SK-N-SH (cell line): ENCODE data around the gene CEP170B. TPM values are rescaled to one million over a fixed set of nuclear protein-coding genes. Genes with fewer than 3 reads are reported as not detected.

Experiments used
- CTCF ChIA-PET: fragments of 300-600, 350-600 bp; formaldehyde crosslinking; extraction: SDS; loops from one replicate; lab custom pipeline; 2021; lab: Yijun Ruan, JAX
- POLR2A ChIA-PET: fragments of 350-600 bp; sonication (Branson Sonifier 250); formaldehyde crosslinking; extraction: SDS; loops from one replicate; lab custom pipeline; 2020; ENCODE audit warnings: antibody characterized with exemption, inconsistent platforms; lab: Yijun Ruan, JAX
- DNase-seq: peaks from one replicate; pipeline ENCODE4 v3.0.0; 2012
- H2AFZ ChIP-seq: fragments of 200-600 bp; sonication (generic); 2 replicates; pipeline ENCODE4 v1.8.1; 2016; ENCODE audit warnings: antibody characterized with exemption, mild to moderate bottlenecking, low read depth
- H3F3A ChIP-seq: fragments of 200-600 bp; sonication (generic); replicated peaks from 2 replicates; pipeline ENCODE3; 2016; ENCODE audit warnings: antibody characterized with exemption, mild to moderate bottlenecking; ENCODE audit not compliant: insufficient read depth
- H3K27ac ChIP-seq, 2 experiments: fragments of 200-500 bp in 1 of 2; fragments of 200-600 bp in 1 of 2; sonication (Bioruptor generic) in 1 of 2; sonication (generic), shearing (Covaris generic) in 1 of 2; 2 replicates each; pipeline versions ENCODE4 v1.5.1 to v1.6.1; 2014 to 2016; ENCODE audit warnings: low read depth in 2 of 2, inconsistent platforms in 1 of 2, low read length in 1 of 2, mild to moderate bottlenecking in 1 of 2, mixed read lengths in 1 of 2
- H3K27me3 ChIP-seq: fragments of 200-600 bp; sonication (generic), shearing (Covaris generic); 2 replicates; pipeline ENCODE4 v1.6.1; 2016; ENCODE audit warnings: mixed run types; ENCODE audit not compliant: insufficient read depth
- H3K36me3 ChIP-seq, 2 experiments: fragments of 200-500 bp in 1 of 2; fragments of 200-600 bp in 1 of 2; sonication (Bioruptor generic) in 1 of 2; sonication (generic) in 1 of 2; replicated peaks in 1 of 2; 2 replicates each; pipeline versions ENCODE3 to v1.5.1; 2014 to 2016; ENCODE audit warnings: low read length in 1 of 2, mild to moderate bottlenecking in 1 of 2; ENCODE audit not compliant: insufficient read depth in 2 of 2, control insufficient read depth in 1 of 2
- H3K4me1 ChIP-seq, 2 experiments: fragments of 200-500 bp in 1 of 2; fragments of 200-600 bp in 1 of 2; sonication (Bioruptor generic) in 1 of 2; sonication (generic), shearing (Covaris generic) in 1 of 2; 2 replicates each; pipeline versions ENCODE4 v1.5.1 to v1.6.1; 2014 to 2016; ENCODE audit warnings: low read depth in 1 of 2, low read length in 1 of 2, mixed run types in 1 of 2; ENCODE audit not compliant: insufficient read depth in 2 of 2, control insufficient read depth in 1 of 2
- H3K4me2 ChIP-seq: fragments of 200-600 bp; sonication (generic), shearing (Covaris generic); 2 replicates; pipeline ENCODE4 v1.6.1; 2017; ENCODE audit warnings: mixed run types
- H3K4me3 ChIP-seq, 2 experiments: fragments of 200-500 bp in 1 of 2; fragments of 200-600 bp in 1 of 2; sonication (Bioruptor generic) in 1 of 2; sonication (generic), shearing (Covaris generic) in 1 of 2; 2 replicates each; pipeline versions ENCODE4 v1.5.1 to v1.8.1; 2014 to 2016; ENCODE audit warnings: low read depth in 2 of 2, inconsistent platforms in 1 of 2, low read length in 1 of 2, mild to moderate bottlenecking in 1 of 2, mixed read lengths in 1 of 2, moderate library complexity in 1 of 2
- H3K79me2 ChIP-seq: fragments of 200-600 bp; sonication (generic); 2 replicates; pipeline ENCODE4 v1.8.1; 2017; ENCODE audit warnings: mild to moderate bottlenecking; ENCODE audit not compliant: insufficient read depth
- H3K9ac ChIP-seq: fragments of 200-600 bp; sonication (generic); 2 replicates; pipeline ENCODE4 v1.6.1; 2017; ENCODE audit warnings: mixed run types
- H3K9me2 ChIP-seq: fragments of 200-600 bp; sonication (generic); 2 replicates; pipeline ENCODE4 v1.6.1; 2017; ENCODE audit warnings: mixed run types
- H3K9me3 ChIP-seq: fragments of 200-600 bp; sonication (generic); 2 replicates; pipeline ENCODE4 v1.6.1; 2017; ENCODE audit warnings: mixed run types, mild to moderate bottlenecking, moderate library complexity
- H4K20me1 ChIP-seq: fragments of 200-600 bp; sonication (generic); 2 replicates; pipeline ENCODE4 v1.6.1; 2017; ENCODE audit warnings: mild to moderate bottlenecking, mixed run types; ENCODE audit not compliant: insufficient read depth
- EP300 ChIP-seq, 2 experiments: IDR thresholded peaks; 2 replicates each; pipeline versions ENCODE4 v1.4.0 to v1.6.1; 2012; ENCODE audit warnings: borderline replicate concordance in 1 of 2, low read depth in 1 of 2, low read length in 1 of 2
- EZH2phosphoT487 ChIP-seq: fragments of 200-600 bp; sonication (generic); IDR thresholded peaks from 2 replicates; pipeline ENCODE4 v1.6.1; 2017; ENCODE audit warnings: low read depth, mixed run types, mild to moderate bottlenecking, antibody characterized with exemption, moderate library complexity, borderline replicate concordance
- FOSL2 ChIP-seq: IDR thresholded peaks from 2 replicates; pipeline ENCODE4 v1.4.0; 2012; ENCODE audit warnings: low read depth, mild to moderate bottlenecking, moderate library complexity, borderline replicate concordance
- FOXJ3 ChIP-seq: sonication (generic); formaldehyde crosslinking; IDR thresholded peaks from 2 replicates; pipeline ENCODE4 v1.5.1; 2020; ENCODE audit warnings: mild to moderate bottlenecking, missing genetic modification reagents
- FOXM1 ChIP-seq: IDR thresholded peaks from 2 replicates; pipeline ENCODE4 v1.4.0; 2012; ENCODE audit warnings: low read depth, mild to moderate bottlenecking
- GABPA ChIP-seq: IDR thresholded peaks from 2 replicates; pipeline ENCODE4 v1.4.0; 2012; ENCODE audit warnings: low read depth, mild to moderate bottlenecking
- GATA2 ChIP-seq: sonication (generic); formaldehyde crosslinking; IDR thresholded peaks from 2 replicates; pipeline ENCODE4 v1.5.0; 2020; ENCODE audit warnings: mild to moderate bottlenecking, missing genetic modification reagents
- MEF2A ChIP-seq: IDR thresholded peaks from 2 replicates; pipeline ENCODE4 v1.4.0; 2012; ENCODE audit warnings: low read depth, borderline replicate concordance
- NRF1 ChIP-seq: IDR thresholded peaks from 2 replicates; pipeline ENCODE4 v1.6.1; 2012; ENCODE audit warnings: low read depth, mild to moderate bottlenecking, low read length
- POLR2AphosphoS5 ChIP-seq: IDR thresholded peaks from 2 replicates; pipeline ENCODE4 v1.6.1; 2012; ENCODE audit warnings: low read depth, low read length
- RAD21 ChIP-seq: IDR thresholded peaks from 2 replicates; pipeline ENCODE4 v1.6.1; 2012; ENCODE audit warnings: mild to moderate bottlenecking, low read length
- RXRA ChIP-seq: IDR thresholded peaks from 2 replicates; pipeline ENCODE4 v1.4.0; 2012; ENCODE audit warnings: low read depth, mild to moderate bottlenecking, borderline replicate concordance
- SMC3 ChIP-seq: IDR thresholded peaks from 2 replicates; pipeline ENCODE4 v1.6.1; 2012; ENCODE audit warnings: low read depth, low read length, improper control_type of control experiment
- TAF1 ChIP-seq: IDR thresholded peaks from 2 replicates; pipeline ENCODE4 v1.6.1; 2012; ENCODE audit warnings: low read depth, mild to moderate bottlenecking, low read length, moderate library complexity, borderline replicate concordance
- YY1 ChIP-seq: IDR thresholded peaks from 2 replicates; pipeline ENCODE4 v1.4.0; 2012; ENCODE audit warnings: low read depth, mild to moderate bottlenecking
- WGBS: methylation state at CpG from one replicate; pipeline ENCODE4 v1.1.6; 2017; ENCODE audit warnings: low lambda C conversion rate; 5-methylcytosine and 5-hydroxymethylcytosine counted together
- polyA plus RNA-seq, 3 experiments: library from polyadenylated mRNA; depleted of rRNA; stranded (reverse); fragments of >200 nt; gene quantifications; 2 replicates each; pipeline ENCODE4 v1.2.3, GENCODE V29; 2012
- TF ChIP-seq, protein P1 (sequence below): IDR thresholded peaks from 2 replicates; pipeline ENCODE4 v1.4.0; 2012; ENCODE audit warnings: low read depth
- TF ChIP-seq, protein P2 (sequence below): IDR thresholded peaks from 2 replicates; pipeline ENCODE4 v1.4.0; 2012; ENCODE audit warnings: low read depth, borderline replicate concordance
- TF ChIP-seq, protein P3 (sequence below): fragments of 150-350 bp; IDR thresholded peaks from 2 replicates; pipeline ENCODE4 v1.6.1; 2016; ENCODE audit warnings: mild to moderate bottlenecking, low read depth, low read length
- TF ChIP-seq, protein P4 (sequence below): fragments of 200-600 bp; sonication (generic); IDR thresholded peaks from 2 replicates; pipeline ENCODE4 v1.6.1; 2017; ENCODE audit warnings: antibody characterized with exemption, mild to moderate bottlenecking, moderate library complexity

CEP170B gene
- polyA plus RNA-seq, 1 of the 3 experiments (the other 2 are of a cell fraction) = 11.0 TPM

DNA sequence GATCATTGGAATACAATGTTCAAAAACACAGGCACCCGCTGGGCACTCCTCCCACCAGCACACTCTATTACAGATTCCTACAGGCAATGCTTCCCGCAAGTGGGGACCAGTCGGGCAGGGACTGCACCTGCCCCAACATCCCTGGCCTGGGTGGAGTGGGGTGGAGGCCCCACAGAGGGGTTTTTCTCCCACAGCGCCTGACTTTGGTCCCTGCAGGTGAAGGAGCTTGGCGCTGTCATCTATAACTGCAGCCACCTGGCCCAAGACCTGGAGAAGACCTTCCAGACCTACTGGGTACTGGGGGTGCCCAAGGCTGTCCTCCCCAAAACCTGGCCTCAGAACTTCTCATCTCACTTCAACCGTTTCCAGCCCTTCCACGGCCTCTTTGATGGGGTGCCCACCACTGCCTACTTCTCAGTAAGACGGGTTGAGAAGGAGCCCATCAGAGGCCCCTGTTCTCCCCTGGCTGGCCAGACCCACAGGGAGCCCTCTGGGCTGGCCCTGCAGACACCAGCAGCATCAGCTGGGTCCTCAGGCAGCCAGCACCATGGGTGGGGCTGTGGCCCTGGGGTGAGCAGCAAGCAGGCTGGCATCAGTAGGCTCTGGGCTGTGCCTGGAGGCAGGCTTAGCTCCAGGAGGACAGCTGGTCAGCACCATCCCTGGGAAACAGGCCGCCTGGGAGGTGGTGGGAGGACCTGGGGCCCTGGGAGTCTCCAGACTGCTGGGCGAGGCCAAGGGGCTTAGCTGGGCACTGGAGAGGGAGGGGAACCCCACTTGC, 65.6 kb downstream of the CEP170B start:
- Histone ChIP-seq H2AFZ (no peak overlapping the region), H4K20me1 (no peaks in the 10 kb centered on the region), H3K9me3 (no peaks in the 10 kb centered on the region), H3K9me2 (no peaks in the 10 kb centered on the region), H3F3A (no peaks in the 10 kb centered on the region), H3K4me3 (no peak overlapping the region), H3K36me3 (no peaks in the 10 kb centered on the region), H3K9ac (no peak overlapping the region), H3K79me2 (no peaks in the 10 kb centered on the region), H3K4me2 (no peak overlapping the region), H3K4me1 (peaks cover 0 to 5% of the 10 kb centered on the region in 2 experiments; a peak in 1 of 4 replicates), H3K27me3 (no peaks in the 10 kb centered on the region), H3K27ac (no peak overlapping the region)
- ChIA-PET POLR2A (no interaction called here), CTCF (interaction anchor here (1.0 to 4.7 kb wide), 3 partner anchors 45 to 156 kb away, joined by 3 to 17 read pairs (median 3); no protein-coding TSS in a partner anchor)
- DNase-seq = no peak
- TF ChIP-seq, protein P1, sequence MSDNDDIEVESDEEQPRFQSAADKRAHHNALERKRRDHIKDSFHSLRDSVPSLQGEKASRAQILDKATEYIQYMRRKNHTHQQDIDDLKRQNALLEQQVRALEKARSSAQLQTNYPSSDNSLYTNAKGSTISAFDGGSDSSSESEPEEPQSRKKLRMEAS = no peak
- TF ChIP-seq FOSL2 (no peak), POLR2AphosphoS5 (no peak), SMC3 (no peak), RXRA (no peak), MEF2A (no peak), EZH2phosphoT487 (no peak), GABPA (no peak), FOXM1 (no peak), EP300 (IDR thresholded peaks at IDR 0.05; ENCODE audit: borderline replicate concordance in 1 of 2, low read depth in 1 of 2, low read length in 1 of 2) (no peak), FOXJ3 (CRISPR knock-in tag) (no peak), GATA2 (CRISPR knock-in tag) (no peak), NRF1 (no peak), TAF1 (no peak), YY1 (no peak), RAD21 (no peak)
- TF ChIP-seq, protein P2, sequence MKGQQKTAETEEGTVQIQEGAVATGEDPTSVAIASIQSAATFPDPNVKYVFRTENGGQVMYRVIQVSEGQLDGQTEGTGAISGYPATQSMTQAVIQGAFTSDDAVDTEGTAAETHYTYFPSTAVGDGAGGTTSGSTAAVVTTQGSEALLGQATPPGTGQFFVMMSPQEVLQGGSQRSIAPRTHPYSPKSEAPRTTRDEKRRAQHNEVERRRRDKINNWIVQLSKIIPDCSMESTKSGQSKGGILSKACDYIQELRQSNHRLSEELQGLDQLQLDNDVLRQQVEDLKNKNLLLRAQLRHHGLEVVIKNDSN = no peak
- TF ChIP-seq, protein P3, sequence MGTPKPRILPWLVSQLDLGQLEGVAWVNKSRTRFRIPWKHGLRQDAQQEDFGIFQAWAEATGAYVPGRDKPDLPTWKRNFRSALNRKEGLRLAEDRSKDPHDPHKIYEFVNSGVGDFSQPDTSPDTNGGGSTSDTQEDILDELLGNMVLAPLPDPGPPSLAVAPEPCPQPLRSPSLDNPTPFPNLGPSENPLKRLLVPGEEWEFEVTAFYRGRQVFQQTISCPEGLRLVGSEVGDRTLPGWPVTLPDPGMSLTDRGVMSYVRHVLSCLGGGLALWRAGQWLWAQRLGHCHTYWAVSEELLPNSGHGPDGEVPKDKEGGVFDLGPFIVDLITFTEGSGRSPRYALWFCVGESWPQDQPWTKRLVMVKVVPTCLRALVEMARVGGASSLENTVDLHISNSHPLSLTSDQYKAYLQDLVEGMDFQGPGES = no peak
- TF ChIP-seq, protein P4, sequence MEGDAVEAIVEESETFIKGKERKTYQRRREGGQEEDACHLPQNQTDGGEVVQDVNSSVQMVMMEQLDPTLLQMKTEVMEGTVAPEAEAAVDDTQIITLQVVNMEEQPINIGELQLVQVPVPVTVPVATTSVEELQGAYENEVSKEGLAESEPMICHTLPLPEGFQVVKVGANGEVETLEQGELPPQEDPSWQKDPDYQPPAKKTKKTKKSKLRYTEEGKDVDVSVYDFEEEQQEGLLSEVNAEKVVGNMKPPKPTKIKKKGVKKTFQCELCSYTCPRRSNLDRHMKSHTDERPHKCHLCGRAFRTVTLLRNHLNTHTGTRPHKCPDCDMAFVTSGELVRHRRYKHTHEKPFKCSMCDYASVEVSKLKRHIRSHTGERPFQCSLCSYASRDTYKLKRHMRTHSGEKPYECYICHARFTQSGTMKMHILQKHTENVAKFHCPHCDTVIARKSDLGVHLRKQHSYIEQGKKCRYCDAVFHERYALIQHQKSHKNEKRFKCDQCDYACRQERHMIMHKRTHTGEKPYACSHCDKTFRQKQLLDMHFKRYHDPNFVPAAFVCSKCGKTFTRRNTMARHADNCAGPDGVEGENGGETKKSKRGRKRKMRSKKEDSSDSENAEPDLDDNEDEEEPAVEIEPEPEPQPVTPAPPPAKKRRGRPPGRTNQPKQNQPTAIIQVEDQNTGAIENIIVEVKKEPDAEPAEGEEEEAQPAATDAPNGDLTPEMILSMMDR = no peak
- WGBS = 89% methylated on average over 8 of the region's 10 CpGs
